Astrocyte (in vitro differentiated cells and primary cell): ENCODE data around the gene KCNN2. TPM values are rescaled to one million over a fixed set of nuclear protein-coding genes. Genes with fewer than 3 reads are reported as not detected.

Experiments used
- DNase-seq: peaks from one replicate; pipeline ENCODE4 v3.0.0-alpha.2; 2010; ENCODE audit warnings: low read depth
- FAIRE-seq: peaks from 2 replicates; lab custom pipeline; 2011; peaks lifted over from hg19 to GRCh38; lab: Jason Lieb, UNC
- H2AFZ ChIP-seq: 2 replicates; pipeline ENCODE4 v1.6.0; 2012; ENCODE audit warnings: low read depth, low read length, inconsistent platforms
- H3K27ac ChIP-seq: 2 replicates; pipeline ENCODE4 v1.5.1; 2011; ENCODE audit warnings: low read depth, low read length, inconsistent platforms
- H3K27me3 ChIP-seq: 2 replicates; pipeline ENCODE4 v1.6.0; 2011; ENCODE audit warnings: low read length, inconsistent platforms; ENCODE audit not compliant: insufficient read depth
- H3K36me3 ChIP-seq: 2 replicates; pipeline ENCODE4 v1.5.1; 2011; ENCODE audit warnings: low read length, inconsistent platforms; ENCODE audit not compliant: insufficient read depth
- H3K4me1 ChIP-seq: 2 replicates; pipeline ENCODE4 v1.5.1; 2011; ENCODE audit warnings: low read length, inconsistent platforms; ENCODE audit not compliant: insufficient read depth
- H3K4me2 ChIP-seq: 2 replicates; pipeline ENCODE4 v1.6.0; 2012; ENCODE audit warnings: low read length, inconsistent platforms
- H3K4me3 ChIP-seq: 2 replicates; pipeline ENCODE4 v1.5.1; 2011; ENCODE audit warnings: low read depth, mild to moderate bottlenecking, low read length, inconsistent platforms; ENCODE audit not compliant: insufficient read depth
- H3K79me2 ChIP-seq: 2 replicates; pipeline ENCODE4 v1.6.0; 2012; ENCODE audit warnings: mild to moderate bottlenecking, low read length, inconsistent platforms; ENCODE audit not compliant: insufficient read depth
- H3K9ac ChIP-seq: 2 replicates; pipeline ENCODE4 v1.6.0; 2012; ENCODE audit warnings: mild to moderate bottlenecking, low read length, inconsistent platforms
- H3K9me3 ChIP-seq: 2 replicates; pipeline ENCODE4 v1.5.1; 2012; ENCODE audit warnings: low read depth, mild to moderate bottlenecking, low read length, inconsistent platforms; ENCODE audit not compliant: insufficient read depth
- H4K20me1 ChIP-seq: 2 replicates; pipeline ENCODE4 v1.6.0; 2012; ENCODE audit warnings: low read length, inconsistent platforms; ENCODE audit not compliant: insufficient read depth
- H3K27ac Mint-ChIP-seq: one replicate; pipeline ENCODE4 v1.8.0; 2021; ENCODE audit warnings: mild to moderate bottlenecking, mixed read lengths; ENCODE audit not compliant: unreplicated experiment
- H3K27me3 Mint-ChIP-seq: one replicate; pipeline ENCODE4 v1.8.0; 2021; ENCODE audit warnings: low read depth, mixed read lengths; ENCODE audit not compliant: unreplicated experiment
- H3K36me3 Mint-ChIP-seq: one replicate; pipeline ENCODE4 v1.8.0; 2021; ENCODE audit warnings: low read depth, mixed read lengths; ENCODE audit not compliant: unreplicated experiment
- H3K4me1 Mint-ChIP-seq: one replicate; pipeline ENCODE4 v1.8.0; 2021; ENCODE audit warnings: low read depth, mixed read lengths; ENCODE audit not compliant: unreplicated experiment
- H3K4me3 Mint-ChIP-seq: one replicate; pipeline ENCODE4 v1.8.0; 2021; ENCODE audit warnings: mild to moderate bottlenecking, moderate library complexity, mixed read lengths; ENCODE audit not compliant: unreplicated experiment
- H3K9me3 Mint-ChIP-seq: one replicate; pipeline ENCODE4 v1.8.0; 2021; ENCODE audit warnings: mild to moderate bottlenecking, mixed read lengths; ENCODE audit not compliant: unreplicated experiment
- CTCF ChIP-seq: IDR thresholded peaks from 2 replicates; pipeline ENCODE4 v1.5.1; 2011; ENCODE audit warnings: low read depth, mild to moderate bottlenecking, inconsistent platforms, low read length, moderate library complexity; ENCODE audit not compliant: insufficient read depth
- EZH2 ChIP-seq: IDR thresholded peaks from 2 replicates; pipeline ENCODE4 v1.6.1; 2012; ENCODE audit warnings: mild to moderate bottlenecking, low read length, inconsistent platforms; ENCODE audit not compliant: insufficient read depth
- total RNA-seq: library from RNA; stranded (reverse); gene quantifications from 2 replicates; pipeline ENCODE4 v1.2.1, GENCODE V29; 2021

The KCNN2 gene
- total RNA-seq, 1 donor from 2014 or later, result 0.32 TPM

GRCh38 chr5:114411380-114411931 lies 49.6 kb downstream of the KCNN2 start:
- Histone ChIP-seq H3K9ac (no peak overlapping the region), H3K36me3 (no peaks in the 10 kb centered on the region), H3K27me3 (no peaks in the 10 kb centered on the region), H3K9me3 (no peaks in the 10 kb centered on the region), H3K27ac (no peak overlapping the region), H3K4me1 (peaks cover 2% of the 10 kb centered on the region), H3K4me2 (no peak overlapping the region), H3K79me2 (no peaks in the 10 kb centered on the region), H4K20me1 (no peaks in the 10 kb centered on the region), H3K4me3 (no peak overlapping the region), H2AFZ (no peak overlapping the region)
- Mint-ChIP-seq H3K36me3 (no peaks in the 10 kb centered on the region), H3K4me1 (peaks cover 10% of the 10 kb centered on the region), H3K4me3 (no peak overlapping the region), H3K9me3 (no peaks in the 10 kb centered on the region), H3K27ac (peak overlapping the region; percentile 44), H3K27me3 (no peaks in the 10 kb centered on the region)
- no peak for TF ChIP-seq EZH2
- TF ChIP-seq CTCF, result no peak
- FAIRE-seq, result no peak
- no peak for DNase-seq

- Histone ChIP-seq H3K4me1 (peaks cover 2% of the 10 kb centered on the region), H3K79me2 (no peaks in the 10 kb centered on the region), H3K9me3 (no peaks in the 10 kb centered on the region), H3K4me2 (no peak overlapping the region), H3K9ac (no peak overlapping the region), H4K20me1 (no peaks in the 10 kb centered on the region), H2AFZ (no peak overlapping the region), H3K36me3 (no peaks in the 10 kb centered on the region), H3K27ac (no peak overlapping the region), H3K27me3 (no peaks in the 10 kb centered on the region), H3K4me3 (no peak overlapping the region)
- Mint-ChIP-seq H3K27me3 (no peaks in the 10 kb centered on the region), H3K9me3 (no peaks in the 10 kb centered on the region), H3K4me3 (no peak overlapping the region), H3K36me3 (no peaks in the 10 kb centered on the region), H3K27ac (peak overlapping the region; percentile 43), H3K4me1 (peaks cover 10% of the 10 kb centered on the region)
- FAIRE-seq (no peak), DNase-seq (peak; percentile 82)
- no peak for TF ChIP-seq CTCF
- TF ChIP-seq EZH2, result no peak
Observed at GRCh38 chr5:114412510-114413171, 50.8 kb downstream of the KCNN2 start.

GRCh38 chr5:114415760-114416159 lies 53.9 kb downstream of the KCNN2 start:
- Mint-ChIP-seq H3K27ac (no peak overlapping the region), H3K9me3 (no peaks in the 10 kb centered on the region), H3K4me3 (no peak overlapping the region), H3K27me3 (no peaks in the 10 kb centered on the region), H3K36me3 (no peaks in the 10 kb centered on the region), H3K4me1 (peaks cover 13% of the 10 kb centered on the region)
- H3K4me3 ChIP-seq, result no peak overlapping the region
- no peaks in the 10 kb centered on the region for H3K36me3 ChIP-seq
- H3K27me3 ChIP-seq, result no peaks in the 10 kb centered on the region
- no peak overlapping the region for H2AFZ ChIP-seq
- no peak overlapping the region for H3K9ac ChIP-seq
- no peak overlapping the region for H3K4me2 ChIP-seq
- no peaks in the 10 kb centered on the region for H3K9me3 ChIP-seq
- TF ChIP-seq EZH2, result no peak
- TF ChIP-seq CTCF, result no peak
- no peaks in the 10 kb centered on the region for H3K79me2 ChIP-seq
- DNase-seq, result no peak
- H3K4me1 ChIP-seq, result peaks cover 2% of the 10 kb centered on the region
- FAIRE-seq, result no peak
- no peak overlapping the region for H3K27ac ChIP-seq
- no peaks in the 10 kb centered on the region for H4K20me1 ChIP-seq
